ENCODE measurements around the gene SGSM1.
A peak's percentile ranks its signal among the peaks of the same experiment; 100 is the strongest.

SGSM1 gene, protein sequence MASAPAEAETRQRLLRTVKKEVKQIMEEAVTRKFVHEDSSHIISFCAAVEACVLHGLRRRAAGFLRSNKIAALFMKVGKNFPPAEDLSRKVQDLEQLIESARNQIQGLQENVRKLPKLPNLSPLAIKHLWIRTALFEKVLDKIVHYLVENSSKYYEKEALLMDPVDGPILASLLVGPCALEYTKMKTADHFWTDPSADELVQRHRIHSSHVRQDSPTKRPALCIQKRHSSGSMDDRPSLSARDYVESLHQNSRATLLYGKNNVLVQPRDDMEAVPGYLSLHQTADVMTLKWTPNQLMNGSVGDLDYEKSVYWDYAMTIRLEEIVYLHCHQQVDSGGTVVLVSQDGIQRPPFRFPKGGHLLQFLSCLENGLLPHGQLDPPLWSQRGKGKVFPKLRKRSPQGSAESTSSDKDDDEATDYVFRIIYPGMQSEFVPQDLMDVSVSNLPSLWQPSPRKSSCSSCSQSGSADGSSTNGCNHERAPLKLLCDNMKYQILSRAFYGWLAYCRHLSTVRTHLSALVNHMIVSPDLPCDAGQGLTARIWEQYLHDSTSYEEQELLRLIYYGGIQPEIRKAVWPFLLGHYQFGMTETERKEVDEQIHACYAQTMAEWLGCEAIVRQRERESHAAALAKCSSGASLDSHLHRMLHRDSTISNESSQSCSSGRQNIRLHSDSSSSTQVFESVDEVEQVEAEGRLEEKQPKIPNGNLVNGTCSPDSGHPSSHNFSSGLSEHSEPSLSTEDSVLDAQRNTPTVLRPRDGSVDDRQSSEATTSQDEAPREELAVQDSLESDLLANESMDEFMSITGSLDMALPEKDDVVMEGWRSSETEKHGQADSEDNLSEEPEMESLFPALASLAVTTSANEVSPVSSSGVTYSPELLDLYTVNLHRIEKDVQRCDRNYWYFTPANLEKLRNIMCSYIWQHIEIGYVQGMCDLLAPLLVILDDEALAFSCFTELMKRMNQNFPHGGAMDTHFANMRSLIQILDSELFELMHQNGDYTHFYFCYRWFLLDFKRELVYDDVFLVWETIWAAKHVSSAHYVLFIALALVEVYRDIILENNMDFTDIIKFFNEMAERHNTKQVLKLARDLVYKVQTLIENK

DNA sequence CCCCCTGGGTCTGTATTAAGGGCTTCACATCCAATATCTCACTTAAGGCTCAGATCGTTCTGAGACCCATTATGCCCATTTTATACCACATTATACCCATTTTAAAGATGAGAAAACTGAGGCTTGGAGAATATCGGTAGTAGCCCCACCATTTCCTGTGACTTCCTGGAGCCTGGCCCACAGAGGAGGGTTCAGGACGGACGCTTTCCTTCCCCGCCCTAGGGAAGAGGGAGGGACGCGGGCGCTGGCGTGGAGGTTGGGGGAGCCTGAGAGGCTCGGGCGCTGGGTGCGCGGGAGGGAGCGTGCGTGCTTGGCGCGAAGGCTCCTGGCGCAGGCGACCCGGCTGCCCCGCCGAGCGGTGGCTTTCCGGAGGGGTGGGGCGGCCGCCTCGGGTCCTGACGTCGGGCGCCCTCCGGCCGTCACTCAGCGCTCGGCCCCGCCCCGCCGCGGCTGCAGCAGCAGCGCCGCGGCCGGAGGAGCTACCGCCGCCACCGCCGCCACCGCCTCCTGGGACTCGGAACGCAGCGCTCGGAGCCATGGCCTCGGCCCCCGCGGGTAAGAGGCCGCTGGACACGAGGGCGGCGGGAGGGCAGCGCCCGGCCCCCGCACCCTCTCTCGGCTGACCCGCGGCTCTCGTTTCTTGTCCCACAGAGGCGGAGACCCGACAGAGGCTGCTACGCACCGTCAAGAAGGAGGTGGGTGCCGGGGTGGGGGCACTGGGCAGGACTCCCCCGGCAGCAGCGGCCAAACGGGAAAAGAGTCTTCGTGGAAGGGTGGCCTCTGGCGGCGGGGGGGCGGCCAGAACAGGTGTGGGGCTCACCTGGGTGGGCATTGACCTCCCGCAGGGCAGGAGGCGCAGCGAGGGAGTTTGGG lies at the start of gene SGSM1:
SGSM1 (plus strand) TSS at position 422 of the 873 bp plus-strand sequence; CDS start at position 537, 115 bp downstream.
- peak; percentile 61 for DNase-seq

GRCh38 chr22:24758164-24758799 lies 47.7 kb upstream of the SGSM1 start:
- no peak for DNase-seq

- no peak for DNase-seq
Observed at GRCh38 chr22:24759765-24760164, 46.2 kb upstream of the SGSM1 start.

GRCh38 chr22:24760708-24761306 lies 45.2 kb upstream of the SGSM1 start:
- DNase-seq, result no peak

DNA sequence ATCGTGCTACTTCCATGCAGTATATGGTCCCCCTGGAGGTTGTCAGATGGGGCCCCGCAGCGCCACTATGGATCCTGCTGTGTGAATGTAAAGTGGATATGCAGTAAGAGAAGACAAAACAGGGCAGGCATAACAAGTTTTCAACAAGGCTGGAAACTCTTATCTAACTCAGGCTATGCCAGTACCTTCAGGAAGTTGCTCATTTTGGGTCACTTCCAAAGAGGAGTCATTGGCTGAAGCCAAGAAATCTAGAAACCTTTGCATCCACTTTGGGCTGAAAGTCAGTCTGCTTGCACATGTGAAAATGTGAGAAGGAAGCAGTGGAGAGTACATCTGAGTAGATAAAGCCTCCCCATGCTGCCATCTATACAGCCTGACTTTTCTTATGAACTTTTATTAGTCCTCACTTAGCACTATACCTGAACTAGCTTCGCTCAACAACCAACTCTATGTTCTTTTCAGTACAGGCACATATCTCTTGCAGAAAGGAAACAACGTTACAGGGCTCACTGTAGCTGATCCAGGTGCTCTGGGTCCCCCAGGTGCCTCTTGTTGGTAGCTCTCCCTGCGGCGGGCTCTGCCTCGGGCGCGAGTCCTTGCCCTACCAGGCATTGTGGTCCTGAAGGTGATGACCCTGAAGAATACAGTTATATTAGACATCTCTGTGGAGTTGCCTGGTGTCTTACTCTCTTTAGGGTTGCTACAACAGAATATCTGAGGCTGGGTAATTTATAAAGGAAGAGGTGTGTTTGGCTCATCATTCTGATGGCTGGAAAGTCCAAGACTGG lies 43.9 kb upstream of the SGSM1 start:
- DNase-seq, result no peak

GRCh38 chr22:24763872-24764485 lies 42.0 kb upstream of the SGSM1 start:
- no peak for DNase-seq

- DNase-seq, result no peak
Observed at GRCh38 chr22:24765166-24765565, 40.8 kb upstream of the SGSM1 start.

GRCh38 chr22:24768537-24769374 lies 37.3 kb upstream of the SGSM1 start:
- peak; percentile 18 for DNase-seq

DNA sequence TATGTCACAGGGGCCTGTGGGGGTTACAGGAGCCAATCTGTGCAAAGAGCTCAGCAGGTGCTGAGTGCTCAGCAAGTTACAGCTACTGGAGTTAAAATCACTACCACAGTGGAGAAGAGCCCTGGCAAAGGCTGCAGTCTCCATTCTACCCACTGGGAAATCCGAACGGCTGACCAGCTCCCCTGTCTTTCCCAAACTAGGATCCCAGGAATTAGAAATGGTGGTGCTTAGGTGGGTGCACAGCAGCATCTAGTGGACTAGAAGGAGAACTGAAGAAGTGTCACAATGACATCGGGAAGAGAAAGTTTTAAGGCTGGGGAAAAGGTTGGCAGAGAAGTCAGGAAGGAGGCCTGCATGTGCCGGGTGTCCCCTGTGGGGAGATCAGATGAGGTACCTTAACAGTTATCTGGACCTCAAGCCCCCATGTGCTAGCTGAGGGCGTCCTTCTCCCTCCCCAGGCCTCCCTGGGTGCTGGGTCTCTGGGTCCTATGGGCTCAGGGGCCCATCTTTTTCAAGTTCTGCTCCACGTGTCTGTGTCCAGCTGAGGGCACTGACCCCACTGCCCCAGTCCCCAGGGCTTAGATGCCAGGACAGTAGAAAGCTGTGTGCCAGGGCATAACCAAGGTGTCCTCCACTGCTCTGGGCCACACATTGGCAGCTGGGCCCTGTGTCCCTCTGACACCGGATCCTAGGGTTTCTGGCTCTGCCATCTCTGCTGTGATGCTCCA lies 33.4 kb upstream of the SGSM1 start:
- no peak for DNase-seq

- DNase-seq, result no peak
Observed at GRCh38 chr22:24775769-24776492, 30.1 kb upstream of the SGSM1 start.

DNA sequence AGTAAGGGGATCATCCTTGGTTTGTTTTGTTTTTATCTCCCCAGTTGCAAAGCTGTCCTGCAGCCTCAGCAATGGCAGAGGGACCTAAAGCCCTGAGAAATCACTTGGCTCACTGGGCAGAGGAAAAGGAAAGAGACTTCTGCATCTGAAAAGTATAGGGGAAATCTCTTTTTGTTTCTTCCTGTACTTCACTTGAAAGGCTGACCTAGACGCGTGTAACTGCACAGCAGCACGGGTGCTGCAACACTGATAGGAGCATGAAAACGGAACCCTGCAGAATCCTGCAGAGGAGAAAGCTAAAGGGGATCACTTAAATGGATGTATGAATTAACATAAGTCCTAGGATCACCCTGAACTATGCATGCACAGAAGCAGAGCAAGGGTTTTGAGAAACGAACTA lies 29.5 kb upstream of the SGSM1 start:
- no peak for DNase-seq

DNA sequence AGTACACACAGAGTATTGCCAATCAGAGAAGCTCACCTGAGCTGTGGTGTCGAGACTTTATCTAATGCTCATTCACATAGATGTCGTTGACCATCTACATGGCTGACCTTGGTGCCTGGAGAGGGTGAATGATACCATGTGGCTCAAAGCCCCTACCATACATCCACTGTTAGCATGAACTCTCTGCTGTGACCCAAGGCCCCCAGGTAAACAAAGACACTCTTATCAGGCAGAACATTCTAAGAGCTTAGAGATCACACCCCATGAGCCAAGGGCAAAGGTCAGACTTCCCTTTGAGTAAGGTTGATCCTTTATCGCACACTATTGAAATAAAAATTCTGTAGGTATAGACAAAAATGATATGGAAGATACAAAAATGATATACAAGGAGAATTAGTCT lies 16.5 kb upstream of the SGSM1 start:
- no peak for DNase-seq

- no peak for DNase-seq
Observed at GRCh38 chr22:24791362-24791761, 14.6 kb upstream of the SGSM1 start.

- no peak for DNase-seq
Observed at GRCh38 chr22:24796056-24796455, 10.0 kb upstream of the SGSM1 start.

GRCh38 chr22:24796860-24797259 lies 9.2 kb upstream of the SGSM1 start:
- DNase-seq, result no peak

- no peak for DNase-seq
Observed at GRCh38 chr22:24801901-24802465, 4.0 kb upstream of the SGSM1 start.

DNA sequence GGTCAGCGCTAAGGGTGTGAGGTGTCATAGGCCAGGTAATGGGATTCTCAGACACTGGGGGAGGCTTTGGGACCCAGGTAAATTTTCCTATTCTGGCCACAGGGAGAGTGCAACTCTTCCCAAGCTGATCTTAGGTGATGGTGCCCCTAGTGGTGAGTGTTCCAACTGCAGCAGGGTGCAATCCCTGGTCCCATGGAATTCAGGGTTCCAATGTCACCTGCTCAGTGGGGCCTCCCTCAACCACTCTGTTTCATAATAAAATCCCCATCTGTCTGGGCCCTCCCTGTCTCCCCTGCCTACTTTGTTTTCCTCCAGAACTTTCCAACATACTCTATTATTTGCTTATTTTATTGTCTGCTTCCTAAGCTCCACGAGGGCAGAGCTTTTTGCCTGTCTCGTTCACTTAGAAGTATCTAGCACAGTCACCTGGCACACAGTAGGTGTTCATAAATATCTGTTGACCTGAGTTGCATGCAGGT lies 2.9 kb upstream of the SGSM1 start:
- DNase-seq, result no peak
